Endothelial cell of umbilical vein (primary cell): ENCODE measurements around the gene ALOX12. TPM values are rescaled to one million over a fixed set of nuclear protein-coding genes. Genes with fewer than 3 reads are reported as not detected.

Experiments
- BruUV-seq: library from RNA; stranded (reverse); fragments of 400-500 nt; replicated peaks from 2 replicates; lab custom pipeline; 2021; lab: Mats Ljungman, UMichigan
- CTCF ChIA-PET: fragments of 300-600, 350-600 bp; sonication (Branson Sonifier 250); formaldehyde crosslinking; loops from one replicate; lab custom pipeline; 2021; ENCODE audit warnings: antibody characterized with exemption, inconsistent platforms; lab: Charles Lee
- POLR2A ChIA-PET: fragments of 300-600, 350-600 bp; sonication (Branson Sonifier 250); formaldehyde crosslinking; loops from one replicate; lab custom pipeline; 2021; ENCODE audit warnings: antibody characterized with exemption, inconsistent platforms; lab: Charles Lee
- DNase-seq: peaks from one replicate; pipeline ENCODE4 v3.0.0-alpha.2; 2011; ENCODE audit warnings: low read depth, low spot score
- FAIRE-seq: peaks from 2 replicates; lab custom pipeline; 2011; peaks lifted over from hg19 to GRCh38; lab: Jason Lieb, UNC
- H2AFZ ChIP-seq: 2 replicates; pipeline ENCODE4 v1.6.0; 2012; ENCODE audit warnings: low read depth, low read length, control low read depth, inconsistent platforms
- H3K27ac ChIP-seq: 2 replicates; pipeline ENCODE4 v1.5.1; 2011; ENCODE audit warnings: low read depth, mild to moderate bottlenecking, control low read depth, low read length, moderate library complexity; ENCODE audit not compliant: insufficient read depth
- H3K27me3 ChIP-seq, 2 experiments: 2 replicates each; pipeline versions ENCODE4 v1.6.0 to v1.6.1; 2011; ENCODE audit warnings: low read length in 2 of 2, mixed read lengths in 1 of 2; ENCODE audit not compliant: control insufficient read depth in 2 of 2, insufficient read depth in 2 of 2
- H3K36me3 ChIP-seq, 2 experiments: 2 replicates in 1 of 2; 3 replicates in 1 of 2; pipeline ENCODE4 v1.5.1; 2011; ENCODE audit warnings: low read length in 2 of 2, mild to moderate bottlenecking in 1 of 2, moderate library complexity in 1 of 2; ENCODE audit not compliant: control insufficient read depth in 2 of 2, insufficient read depth in 2 of 2; ENCODE audit errors: extremely low read depth in 1 of 2
- H3K4me1 ChIP-seq: 3 replicates; pipeline ENCODE4 v1.5.1; 2011; ENCODE audit warnings: mild to moderate bottlenecking, low read length; ENCODE audit not compliant: control insufficient read depth, insufficient read depth; ENCODE audit errors: extremely low read depth
- H3K4me2 ChIP-seq: 2 replicates; pipeline ENCODE4 v1.6.1; 2011; ENCODE audit warnings: low read length, control low read depth, mixed read lengths; ENCODE audit not compliant: insufficient read depth
- H3K4me3 ChIP-seq, 3 experiments: fragments of 200-600 bp in 1 of 3; sonication (generic), shearing (Covaris generic) in 1 of 3; replicated peaks in 1 of 3; 2 replicates each; pipeline ENCODE4 v1.5.1; 2011 to 2016; ENCODE audit warnings: control low read depth in 3 of 3, low read length in 3 of 3, mild to moderate bottlenecking in 2 of 3, inconsistent platforms in 1 of 3, low read depth in 1 of 3, moderate library complexity in 1 of 3; ENCODE audit not compliant: insufficient read depth in 1 of 3
- H3K79me2 ChIP-seq: 2 replicates; pipeline ENCODE4 v1.6.0; 2012; ENCODE audit warnings: low read length, inconsistent platforms; ENCODE audit not compliant: control insufficient read depth, insufficient read depth
- H3K9ac ChIP-seq: replicated peaks from 2 replicates; pipeline ENCODE3; 2011; ENCODE audit warnings: low read length, control low read depth; ENCODE audit not compliant: insufficient read depth; ENCODE audit errors: extremely low read depth
- H3K9me1 ChIP-seq: replicated peaks from 3 replicates; pipeline ENCODE4 v1.6.0; 2011; ENCODE audit warnings: mild to moderate bottlenecking, low read length; ENCODE audit not compliant: control insufficient read depth, insufficient read depth; ENCODE audit errors: extremely low read depth
- H3K9me3 ChIP-seq: replicated peaks from 2 replicates; pipeline ENCODE4 v1.5.1; 2012; ENCODE audit warnings: low read length, inconsistent platforms; ENCODE audit not compliant: control insufficient read depth, insufficient read depth
- H4K20me1 ChIP-seq: replicated peaks from 2 replicates; pipeline ENCODE3; 2011; ENCODE audit warnings: mild to moderate bottlenecking, low read length; ENCODE audit not compliant: control insufficient read depth, insufficient read depth; ENCODE audit errors: extremely low read depth
- EZH2 ChIP-seq: IDR thresholded peaks from 2 replicates; pipeline ENCODE4 v1.6.1; 2012; ENCODE audit warnings: borderline replicate concordance, low read depth, mild to moderate bottlenecking, moderate library complexity, low read length, inconsistent platforms; ENCODE audit not compliant: severe bottlenecking
- FOS ChIP-seq: IDR thresholded peaks from 2 replicates; pipeline ENCODE4 v1.6.1; 2011; ENCODE audit warnings: mild to moderate bottlenecking, low read length, moderate library complexity, borderline replicate concordance; ENCODE audit not compliant: insufficient read depth
- GATA2 ChIP-seq: IDR thresholded peaks from 2 replicates; pipeline ENCODE4 v1.7.0; 2011; ENCODE audit warnings: low read depth, mild to moderate bottlenecking, moderate library complexity, mixed read lengths, low read length; ENCODE audit not compliant: insufficient read length, insufficient read depth
- JUN ChIP-seq: IDR thresholded peaks from 2 replicates; pipeline ENCODE4 v1.6.1; 2011; ENCODE audit warnings: borderline replicate concordance, low read depth; ENCODE audit not compliant: insufficient read length, insufficient read depth
- MAX ChIP-seq: IDR thresholded peaks from 2 replicates; pipeline ENCODE4 v1.6.1; 2011; ENCODE audit not compliant: insufficient read depth, insufficient read length
- MYC ChIP-seq: IDR thresholded peaks from one replicate; pipeline ENCODE4 v1.6.1; 2011; ENCODE audit warnings: mild to moderate bottlenecking, low read depth, low read length
- POLR2A ChIP-seq: IDR thresholded peaks from 2 replicates; pipeline ENCODE4 v1.6.1; 2012; ENCODE audit warnings: low read depth, mild to moderate bottlenecking, control low read depth, low read length
- POLR2AphosphoS5 ChIP-seq: IDR thresholded peaks from 2 replicates; pipeline ENCODE4 v1.6.1; 2012; ENCODE audit warnings: low read depth, mild to moderate bottlenecking, control low read depth, low read length, moderate library complexity; ENCODE audit not compliant: insufficient read depth
- dilution Hi-C: fragments of 300-500 bp; cut with MboI; formaldehyde crosslinking; loops from one replicate; pipeline ENCODE4 v1.15.0; 2019; ENCODE audit warnings: low sequenced_read_pairs; ENCODE audit not compliant: extremely low pct_ligation_motif_present
- intact Hi-C: fragments of 100-400 bp; cut with micrococcal nuclease; formaldehyde crosslinking; loops from one replicate; pipeline ENCODE4 v1.10.0; 2022
- polyA plus RNA-seq, 4 experiments: library from polyadenylated mRNA; depleted of rRNA in 3 of 4; stranded (reverse) in 3 of 4; unstranded in 1 of 4; fragments of >200 nt; gene quantifications; 2 replicates each; pipeline versions ENCODE4 v1.2.1 to v1.2.3, GENCODE V29; 2011 to 2012; ENCODE audit warnings: missing spikeins in 1 of 4
- total RNA-seq: library from RNA; stranded (reverse); gene quantifications from 2 replicates; pipeline ENCODE4 v1.2.3, GENCODE V29; 2021
- TF ChIP-seq, protein P1 (sequence below), 2 donors: IDR thresholded peaks; 1 replicate in 1 of 2; 2 replicates in 1 of 2; pipeline ENCODE4 v1.5.1; 2011; ENCODE audit warnings: low read length in 2 of 2, mild to moderate bottlenecking in 2 of 2, moderate library complexity in 2 of 2, control low read depth in 1 of 2, inconsistent platforms in 1 of 2, low read depth in 1 of 2; ENCODE audit not compliant: insufficient read depth in 1 of 2; ENCODE audit errors: extremely low read depth in 1 of 2

The ALOX12 gene
- total and polyA plus RNA-seq, 2 donors (not counting 3 experiments of a cell fraction or from before 2014, with no cell fraction given), result not detected

DNA sequence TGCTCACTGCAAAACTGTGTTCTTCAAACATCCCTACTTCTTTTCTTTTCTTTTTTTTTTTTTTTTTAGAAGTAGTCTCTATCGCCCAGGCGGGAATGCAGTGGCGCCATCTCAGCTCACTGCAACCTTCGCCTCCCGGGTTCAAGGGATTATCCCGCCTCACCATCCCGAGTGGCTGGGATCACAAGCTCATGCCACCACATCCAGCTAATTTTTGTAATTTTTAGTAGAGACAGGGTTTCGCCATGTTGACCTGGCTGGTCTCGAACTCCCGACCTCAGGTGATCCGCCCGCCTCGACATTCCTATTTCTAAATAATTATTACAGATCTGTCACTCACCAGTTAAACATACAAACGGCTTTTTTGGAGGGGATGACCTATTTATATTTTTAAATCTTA lies 15.6 kb downstream of the ALOX12 start:
- no peaks in the 10 kb centered on the region for H4K20me1 ChIP-seq
- H3K9ac ChIP-seq, result peak overlapping the region; percentile 99
- FAIRE-seq, result no peak
- intact Hi-C loops, result loop anchor here (5.0 kb wide), 1 partner anchor 359 kb away; the partner anchor contains the start of genes C17orf100 and MED31
- peaks cover 0 to 3% of the 10 kb centered on the region in 2 experiments for H3K36me3 ChIP-seq
- H3K4me1 ChIP-seq, result peaks cover 38% of the 10 kb centered on the region
- H3K9me3 ChIP-seq, result no peaks in the 10 kb centered on the region
- peak overlapping the region; percentile 93 to 99 (median 97) for H3K4me3 ChIP-seq
- no peak overlapping the region for H2AFZ ChIP-seq
- dilution Hi-C loops, result no loop called here
- H3K27me3 ChIP-seq, result no peaks in the 10 kb centered on the region
- no peaks in the 10 kb centered on the region for H3K9me1 ChIP-seq
- TF ChIP-seq JUN (no peak), GATA2 (no peak), POLR2A (no peak), EZH2 (no peak), POLR2AphosphoS5 (no peak), MAX (no peak), MYC (no peak), FOS (no peak)
- TF ChIP-seq, protein P1, sequence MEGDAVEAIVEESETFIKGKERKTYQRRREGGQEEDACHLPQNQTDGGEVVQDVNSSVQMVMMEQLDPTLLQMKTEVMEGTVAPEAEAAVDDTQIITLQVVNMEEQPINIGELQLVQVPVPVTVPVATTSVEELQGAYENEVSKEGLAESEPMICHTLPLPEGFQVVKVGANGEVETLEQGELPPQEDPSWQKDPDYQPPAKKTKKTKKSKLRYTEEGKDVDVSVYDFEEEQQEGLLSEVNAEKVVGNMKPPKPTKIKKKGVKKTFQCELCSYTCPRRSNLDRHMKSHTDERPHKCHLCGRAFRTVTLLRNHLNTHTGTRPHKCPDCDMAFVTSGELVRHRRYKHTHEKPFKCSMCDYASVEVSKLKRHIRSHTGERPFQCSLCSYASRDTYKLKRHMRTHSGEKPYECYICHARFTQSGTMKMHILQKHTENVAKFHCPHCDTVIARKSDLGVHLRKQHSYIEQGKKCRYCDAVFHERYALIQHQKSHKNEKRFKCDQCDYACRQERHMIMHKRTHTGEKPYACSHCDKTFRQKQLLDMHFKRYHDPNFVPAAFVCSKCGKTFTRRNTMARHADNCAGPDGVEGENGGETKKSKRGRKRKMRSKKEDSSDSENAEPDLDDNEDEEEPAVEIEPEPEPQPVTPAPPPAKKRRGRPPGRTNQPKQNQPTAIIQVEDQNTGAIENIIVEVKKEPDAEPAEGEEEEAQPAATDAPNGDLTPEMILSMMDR (IDR thresholded peaks at IDR 0.05; ENCODE audit: extremely low read depth in 1 of 2, insufficient read depth in 1 of 2, low read depth in 1 of 2, low read length in 2 of 2), result no peak
- H3K79me2 ChIP-seq, result peaks cover 56% of the 10 kb centered on the region
- ChIA-PET POLR2A (no interaction called here), CTCF (interaction anchor here (1.1 to 1.8 kb wide), 4 partner anchors 34 to 168 kb away, joined by 4 read pairs; no protein-coding TSS in a partner anchor)
- peak overlapping the region; percentile 99 for H3K27ac ChIP-seq
- H3K4me2 ChIP-seq, result peak overlapping the region; percentile 95
- BruUV-seq, result no TSS peak
- DNase-seq, result no peak
